ENCODE measurements around the gene PKD1L1.
"Not testable (repeated sequence)": the region's sequence is repeated elsewhere in the genome, so short reads cannot be mapped to it uniquely, and the experiment has no call there.

PKD1L1 gene

GRCh38 chr7:47938574-47939165 is 9.6 kb downstream of the PKD1L1 start:
- DNase-seq (ENCODE audit: low read depth in 2 of 2) = no peak

GRCh38 chr7:47937711-47938573 is 10.3 kb downstream of the PKD1L1 start:
- no peak for DNase-seq (ENCODE audit: low read depth in 2 of 2)

GRCh38 chr7:47937065-47937687 is 11.1 kb downstream of the PKD1L1 start:
- peak; percentile 3 to 13 for DNase-seq (ENCODE audit: low read depth in 2 of 2)

GRCh38 chr7:47936323-47936722 is 11.9 kb downstream of the PKD1L1 start:
- DNase-seq (ENCODE audit: low read depth in 2 of 2) = no peak

GRCh38 chr7:47935336-47935735 is 12.9 kb downstream of the PKD1L1 start:
- DNase-seq (ENCODE audit: low read depth in 2 of 2) = no peak

- DNase-seq (ENCODE audit: low read depth in 2 of 2) = no peak
Observed at GRCh38 chr7:47934831-47935230, 13.4 kb downstream of the PKD1L1 start.

GRCh38 chr7:47933215-47933614 is 15.1 kb downstream of the PKD1L1 start:
- no peak for DNase-seq (ENCODE audit: low read depth in 2 of 2)

- DNase-seq (ENCODE audit: low read depth in 2 of 2) = no peak
Observed at GRCh38 chr7:47932466-47933037, 15.7 kb downstream of the PKD1L1 start.

GRCh38 chr7:47932016-47932415 is 16.2 kb downstream of the PKD1L1 start:
- no peak for DNase-seq (ENCODE audit: low read depth in 2 of 2)

- no peak for DNase-seq (ENCODE audit: low read depth in 2 of 2)
Observed at GRCh38 chr7:47931005-47932004, 17.0 kb downstream of the PKD1L1 start.

- no peak for DNase-seq (ENCODE audit: low read depth in 2 of 2)
Observed at GRCh38 chr7:47924266-47924665, 24.0 kb downstream of the PKD1L1 start.

GRCh38 chr7:47923081-47923875 is 25.0 kb downstream of the PKD1L1 start:
- DNase-seq (ENCODE audit: low read depth in 2 of 2) = not testable (repeated sequence)

- DNase-seq (ENCODE audit: low read depth in 2 of 2) = not testable (repeated sequence)
Observed at GRCh38 chr7:47916514-47916913, 31.8 kb downstream of the PKD1L1 start.

- no peak for DNase-seq (ENCODE audit: low read depth in 2 of 2)
Observed at GRCh38 chr7:47915616-47915976, 32.7 kb downstream of the PKD1L1 start.

GRCh38 chr7:47914717-47915615 is 33.3 kb downstream of the PKD1L1 start:
- no peak for DNase-seq (ENCODE audit: low read depth in 2 of 2)

GRCh38 chr7:47912332-47912731 is 35.9 kb downstream of the PKD1L1 start:
- DNase-seq (ENCODE audit: low read depth in 2 of 2) = no peak

- DNase-seq (ENCODE audit: low read depth in 2 of 2) = no peak
Observed at GRCh38 chr7:47908720-47909119, 39.5 kb downstream of the PKD1L1 start.

GRCh38 chr7:47907981-47908616 is 40.2 kb downstream of the PKD1L1 start:
- DNase-seq (ENCODE audit: low read depth in 2 of 2) = no peak

- no peak for DNase-seq (ENCODE audit: low read depth in 2 of 2)
Observed at GRCh38 chr7:47906883-47907282, 41.4 kb downstream of the PKD1L1 start.

All from stimulated activated CD8-positive, alpha-beta memory T cell treated with anti-CD3 and anti-CD28 coated beads, Interleukin-2, amount 100 ng/mL, for 48 hours (primary cell).